Glutamatergic neuron (in vitro differentiated cells): ENCODE measurements around the gene ZNF71. TPM values are rescaled to one million over a fixed set of nuclear protein-coding genes. Genes with fewer than 3 reads are reported as not detected.
A peak's percentile ranks its signal among the peaks of the same experiment; 100 is the strongest.

Experiments
- DNase-seq: peaks from one replicate; pipeline ENCODE4 v3.0.0; 2022
- H3K27ac Mint-ChIP-seq: one replicate; pipeline ENCODE4 v1.8.0; 2020; ENCODE audit warnings: mild to moderate bottlenecking, mixed read lengths, inconsistent platforms; ENCODE audit not compliant: unreplicated experiment
- H3K27me3 Mint-ChIP-seq: one replicate; pipeline ENCODE4 v1.8.0; 2020; ENCODE audit warnings: mild to moderate bottlenecking, moderate library complexity, mixed read lengths, inconsistent platforms; ENCODE audit not compliant: unreplicated experiment
- H3K36me3 Mint-ChIP-seq: one replicate; pipeline ENCODE4 v1.8.0; 2020; ENCODE audit warnings: mild to moderate bottlenecking, mixed read lengths, inconsistent platforms; ENCODE audit not compliant: unreplicated experiment
- H3K4me1 Mint-ChIP-seq: one replicate; pipeline ENCODE4 v1.8.0; 2020; ENCODE audit warnings: mild to moderate bottlenecking, low read depth, mixed read lengths, inconsistent platforms; ENCODE audit not compliant: unreplicated experiment
- H3K4me3 Mint-ChIP-seq: one replicate; pipeline ENCODE4 v1.8.0; 2020; ENCODE audit warnings: mild to moderate bottlenecking, mixed read lengths, inconsistent platforms; ENCODE audit not compliant: unreplicated experiment
- H3K9me3 Mint-ChIP-seq: one replicate; pipeline ENCODE4 v1.8.0; 2020; ENCODE audit warnings: mild to moderate bottlenecking, moderate library complexity, mixed read lengths, inconsistent platforms; ENCODE audit not compliant: unreplicated experiment
- CTCF ChIP-seq: fragments of 200-600 bp; sonication (generic); IDR thresholded peaks from one replicate; pipeline ENCODE4 v1.5.0; 2021; ENCODE audit not compliant: partially characterized antibody, unreplicated experiment
- total RNA-seq: library from RNA; stranded (reverse); fragmentation: NEBNext Ultra II Directional; extraction: Animal tissue kit (Norgen Biotek cat#: 25700); gene quantifications from one replicate; pipeline ENCODE4 v1.2.1, GENCODE V29; 2021; ENCODE audit not compliant: unreplicated experiment

The ZNF71 gene
- total RNA-seq, 1 donor from 2014 or later = 48.2 TPM

- H3K9me3 Mint-ChIP-seq = peaks cover 9% of the 10 kb centered on the region
- H3K27me3 Mint-ChIP-seq = peaks cover 8% of the 10 kb centered on the region
- no peak for TF ChIP-seq CTCF
- peak overlapping the region; percentile 34 for H3K27ac Mint-ChIP-seq
- no peak for DNase-seq
- peaks cover 8% of the 10 kb centered on the region for H3K4me1 Mint-ChIP-seq
- peak overlapping the region; percentile 55 for H3K4me3 Mint-ChIP-seq
- peaks cover 23% of the 10 kb centered on the region for H3K36me3 Mint-ChIP-seq
These were observed 688 bp upstream of the ZNF71 start for GRCh38 chr19:56594446-56594782.

GRCh38 chr19:56595548-56595899 is 422 bp downstream of the ZNF71 start:
- Mint-ChIP-seq H3K9me3 (peaks cover 11% of the 10 kb centered on the region), H3K4me1 (peaks cover 8% of the 10 kb centered on the region), H3K27me3 (peaks cover 8% of the 10 kb centered on the region), H3K36me3 (peaks cover 25% of the 10 kb centered on the region), H3K27ac (peak overlapping the region; percentile 98), H3K4me3 (peak overlapping the region; percentile 100)
- DNase-seq = no peak
- no peak for TF ChIP-seq CTCF

- no peak for TF ChIP-seq CTCF
- H3K27ac Mint-ChIP-seq = peak overlapping the region; percentile 67
- peaks cover 34% of the 10 kb centered on the region for H3K36me3 Mint-ChIP-seq
- DNase-seq = no peak
- H3K27me3 Mint-ChIP-seq = peaks cover 8% of the 10 kb centered on the region
- peaks cover 17% of the 10 kb centered on the region for H3K9me3 Mint-ChIP-seq
- peak overlapping the region; percentile 100 for H3K4me3 Mint-ChIP-seq
- peaks cover 8% of the 10 kb centered on the region for H3K4me1 Mint-ChIP-seq
These were observed 1.6 kb downstream of the ZNF71 start for GRCh38 chr19:56596676-56597075.

GRCh38 chr19:56597696-56598095 is 2.6 kb downstream of the ZNF71 start:
- H3K36me3 Mint-ChIP-seq = peaks cover 41% of the 10 kb centered on the region
- H3K4me1 Mint-ChIP-seq = peaks cover 8% of the 10 kb centered on the region
- no peak overlapping the region for H3K4me3 Mint-ChIP-seq
- H3K27me3 Mint-ChIP-seq = peaks cover 8% of the 10 kb centered on the region
- H3K27ac Mint-ChIP-seq = no peak overlapping the region
- peaks cover 17% of the 10 kb centered on the region for H3K9me3 Mint-ChIP-seq
- no peak for TF ChIP-seq CTCF
- DNase-seq = no peak

- Mint-ChIP-seq H3K36me3 (peaks cover 55% of the 10 kb centered on the region), H3K9me3 (peaks cover 9% of the 10 kb centered on the region), H3K27me3 (no peaks in the 10 kb centered on the region), H3K27ac (no peak overlapping the region), H3K4me3 (no peak overlapping the region), H3K4me1 (peaks cover 3% of the 10 kb centered on the region)
- no peak for TF ChIP-seq CTCF
- DNase-seq = no peak
These were observed 6.3 kb downstream of the ZNF71 start for GRCh38 chr19:56601375-56601774.
